GM12891 (cell line): Measurements from ENCODE around the gene ZEB1.

ENCODE experiments used
- PAX5 ChIP-seq: IDR thresholded peaks from 2 replicates; pipeline ENCODE4 v1.6.1; 2011; ENCODE audit warnings: low read length, moderate library complexity, mild to moderate bottlenecking; ENCODE audit not compliant: insufficient read depth, severe bottlenecking
- POLR2A ChIP-seq: IDR thresholded peaks from 2 replicates; pipeline ENCODE4 v1.6.1; 2011; ENCODE audit warnings: low read depth, low read length, control low read depth
- POLR2AphosphoS5 ChIP-seq: IDR thresholded peaks from 2 replicates; pipeline ENCODE4 v1.6.1; 2011; ENCODE audit warnings: low read depth, low read length, control low read depth
- POU2F2 ChIP-seq: IDR thresholded peaks from 2 replicates; pipeline ENCODE4 v1.6.1; 2011; ENCODE audit warnings: low read depth, mild to moderate bottlenecking, control low read depth, low read length, moderate library complexity
- SPI1 ChIP-seq: IDR thresholded peaks from 2 replicates; pipeline ENCODE4 v1.6.1; 2011; ENCODE audit warnings: low read depth, low read length, control low read depth
- TAF1 ChIP-seq: IDR thresholded peaks from 2 replicates; pipeline ENCODE4 v1.6.1; 2011; ENCODE audit warnings: low read depth, low read length, control low read depth

- TF ChIP-seq POLR2AphosphoS5: no peak
- no peak for TF ChIP-seq PAX5
- no peak for TF ChIP-seq POLR2A
- no peak for TF ChIP-seq TAF1
- TF ChIP-seq SPI1: no peak
- no peak for TF ChIP-seq POU2F2
Observed at GRCh38 chr10:31397852-31398251, 78.8 kb downstream of the ZEB1 start.
